ENCODE results near the gene MINDY4. TPM values are rescaled to one million over a fixed set of nuclear protein-coding genes. Genes with fewer than 3 reads are reported as not detected.

Gene MINDY4
- total RNA-seq, 1 experiment from 2014 or later, result 1.8 TPM

DNA sequence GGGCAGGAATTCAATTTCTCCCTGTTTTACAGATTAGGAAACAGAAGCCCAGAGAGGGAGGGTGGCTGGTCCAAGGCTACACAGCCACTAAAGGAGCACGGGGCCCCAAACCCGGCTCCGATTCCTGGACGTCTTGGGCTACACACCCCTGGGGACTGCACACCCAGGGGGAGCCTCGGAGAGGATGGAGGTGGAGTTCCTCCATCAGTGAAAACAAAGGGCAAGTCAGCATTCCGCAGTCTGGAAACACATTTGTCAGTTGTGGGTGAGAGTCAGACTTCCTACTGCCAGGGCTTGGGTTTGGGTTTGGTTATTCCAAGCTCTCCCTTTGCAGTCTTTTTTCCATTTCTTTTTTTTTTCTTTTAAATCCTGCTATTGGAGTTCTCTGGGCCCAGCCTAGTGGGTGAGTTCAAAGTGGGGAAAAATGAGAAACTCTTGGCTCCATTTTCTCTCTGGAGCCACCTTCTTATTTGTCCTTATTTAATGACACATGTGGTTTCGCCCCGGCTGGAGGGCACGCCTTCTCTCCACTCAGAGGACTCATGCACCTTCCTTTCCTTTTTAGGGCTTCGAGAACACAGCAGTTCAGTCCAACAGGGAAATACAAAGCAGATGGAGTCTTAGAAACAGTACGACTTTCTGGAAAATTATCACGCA, 80.6 kb downstream of the MINDY4 start:
- POLR2A ChIA-PET, result no interaction called here
- Mint-ChIP-seq H3K27ac (no peak overlapping the region), H3K4me3 (no peak overlapping the region), H3K27me3 (ENCODE audit: low read depth) (no peaks in the 10 kb centered on the region), H3K9me3 (no peaks in the 10 kb centered on the region), H3K36me3 (no peaks in the 10 kb centered on the region), H3K4me1 (peaks cover 17% of the 10 kb centered on the region)
- TF ChIP-seq ARID4B (CRISPR knock-in tag; IDR thresholded peaks at IDR 0.05; ENCODE audit: borderline replicate concordance), result no peak
- no peak for TF ChIP-seq IRF2 (CRISPR knock-in tag; IDR thresholded peaks at IDR 0.05; ENCODE audit: borderline replicate concordance, low read depth)
- TF ChIP-seq TCF7 (CRISPR knock-in tag; IDR thresholded peaks at IDR 0.05; ENCODE audit: low read depth), result no peak
- no peak for TF ChIP-seq ESRRA (CRISPR knock-in tag; IDR thresholded peaks at IDR 0.05; ENCODE audit: borderline replicate concordance)
- TF ChIP-seq ZNF263 (CRISPR knock-in tag; IDR thresholded peaks at IDR 0.05; ENCODE audit: low read depth), result no peak
- TF ChIP-seq IRF1 (CRISPR knock-in tag; IDR thresholded peaks at IDR 0.05), result no peak
- TF ChIP-seq FOXK1 (CRISPR knock-in tag; IDR thresholded peaks at IDR 0.05), result no peak
- TF ChIP-seq ATF3 (CRISPR knock-in tag; conservative IDR thresholded peaks at IDR 0.05), result no peak
- TF ChIP-seq GRHL2 (CRISPR knock-in tag; IDR thresholded peaks at IDR 0.05; ENCODE audit: insufficient replicate concordance, severe bottlenecking), result no peak
- TF ChIP-seq, protein P1, sequence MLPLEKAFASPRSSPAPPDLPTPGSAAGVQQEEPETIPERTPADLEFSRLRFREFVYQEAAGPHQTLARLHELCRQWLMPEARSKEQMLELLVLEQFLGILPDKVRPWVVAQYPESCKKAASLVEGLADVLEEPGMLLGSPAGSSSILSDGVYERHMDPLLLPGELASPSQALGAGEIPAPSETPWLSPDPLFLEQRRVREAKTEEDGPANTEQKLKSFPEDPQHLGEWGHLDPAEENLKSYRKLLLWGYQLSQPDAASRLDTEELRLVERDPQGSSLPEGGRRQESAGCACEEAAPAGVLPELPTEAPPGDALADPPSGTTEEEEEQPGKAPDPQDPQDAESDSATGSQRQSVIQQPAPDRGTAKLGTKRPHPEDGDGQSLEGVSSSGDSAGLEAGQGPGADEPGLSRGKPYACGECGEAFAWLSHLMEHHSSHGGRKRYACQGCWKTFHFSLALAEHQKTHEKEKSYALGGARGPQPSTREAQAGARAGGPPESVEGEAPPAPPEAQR (CRISPR knock-in tag; IDR thresholded peaks at IDR 0.05), result no peak
- TF ChIP-seq AFF4 (CRISPR knock-in tag; IDR thresholded peaks at IDR 0.05; ENCODE audit: borderline replicate concordance), result no peak
- ATAC-seq (no peak), DNase-seq (ENCODE audit: low spot score) (no peak)
- CTCF ChIA-PET, result interaction anchor here (1.4 to 1.5 kb wide), 2 partner anchors 57 to 132 kb away, joined by 3 to 6 read pairs; no protein-coding TSS in a partner anchor

DNA sequence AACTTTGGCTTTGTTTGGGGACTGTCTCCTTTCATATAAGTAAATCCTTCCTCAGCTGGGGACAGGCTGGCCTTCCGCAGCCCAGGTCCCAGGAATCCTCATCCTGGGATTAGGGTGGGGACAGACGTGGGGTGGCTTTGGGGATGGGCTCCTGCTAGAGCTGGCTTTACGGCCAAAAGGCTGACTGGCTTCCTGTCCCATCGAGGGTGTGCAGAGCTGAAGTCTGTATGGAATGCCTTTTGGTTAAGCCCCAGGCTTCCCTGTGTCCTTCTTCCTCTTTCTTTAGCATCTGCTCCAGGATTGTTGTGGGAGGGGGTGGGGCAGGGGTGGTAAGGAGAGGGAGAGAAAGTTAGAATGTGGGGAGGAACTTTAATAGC, 81.1 kb downstream of the MINDY4 start:
- ChIA-PET CTCF (interaction anchor here (1.2 to 1.5 kb wide), 4 partner anchors 56 to 270 kb away, joined by 3 to 6 read pairs (median 4); no protein-coding TSS in a partner anchor), POLR2A (no interaction called here)
- ATAC-seq (peak; percentile 24; the same call in 1 of the 2 replicates), DNase-seq (ENCODE audit: low spot score) (no peak)
- Mint-ChIP-seq H3K27ac (peak overlapping the region; percentile 53; the same call in 1 of the 2 replicates), H3K27me3 (ENCODE audit: low read depth) (no peaks in the 10 kb centered on the region), H3K4me1 (peaks cover 15% of the 10 kb centered on the region), H3K36me3 (no peaks in the 10 kb centered on the region), H3K9me3 (no peaks in the 10 kb centered on the region), H3K4me3 (no peak overlapping the region)
- no peak for TF ChIP-seq PRDM15 (CRISPR knock-in tag; IDR thresholded peaks at IDR 0.05)
- TF ChIP-seq EMX1 (CRISPR knock-in tag; IDR thresholded peaks at IDR 0.05), result no peak
- no peak for TF ChIP-seq ZNF416 (CRISPR knock-in tag; IDR thresholded peaks at IDR 0.05)
- no peak for TF ChIP-seq ZNF263 (CRISPR knock-in tag; IDR thresholded peaks at IDR 0.05; ENCODE audit: low read depth)

All from WTC11 (cell line).